ENCODE data around the gene THSD7A.

GRCh38 chr7:11689096-11689495 is 142.9 kb downstream of the THSD7A start:
- TF ChIP-seq POLR2A (IDR thresholded peaks at IDR 0.05) (no peak), CTCF (IDR thresholded peaks at IDR 0.05) (no peak)

Measured in lower leg skin (tissue), 3 donors.